Testis (tissue), 3 donors: ENCODE data around the gene RASL10B. TPM values are rescaled to one million over a fixed set of nuclear protein-coding genes. Genes with fewer than 3 reads are reported as not detected.

Experiments used
- DNase-seq: peaks from one replicate; pipeline ENCODE4 v3.0.0-alpha.2; 2019
- H3K27ac ChIP-seq, 2 donors: fragments of 200-600 bp; sonication (generic); one replicate each; pipeline ENCODE4 v1.5.1; 2019
- H3K27me3 ChIP-seq: fragments of 200-600 bp; sonication (generic); one replicate; pipeline ENCODE4 v1.5.1; 2019
- H3K36me3 ChIP-seq: fragments of 200-600 bp; sonication (generic); one replicate; pipeline ENCODE4 v1.5.1; 2017; ENCODE audit warnings: low read depth; ENCODE audit errors: missing control alignments
- H3K4me1 ChIP-seq: fragments of 200-600 bp; sonication (generic); one replicate; pipeline ENCODE4 v1.5.1; 2019
- H3K4me3 ChIP-seq, 2 donors: fragments of 200-600 bp; sonication (generic); one replicate each; pipeline ENCODE4 v1.5.1; 2017 to 2019
- H3K9me3 ChIP-seq: fragments of 200-600 bp; sonication (generic); one replicate; pipeline ENCODE4 v1.5.1; 2017
- CTCF ChIP-seq, 3 experiments: fragments of 450-650 bp in 2 of 3; fragments of 200-600 bp in 1 of 3; sonication (generic) in 1 of 3; IDR thresholded peaks; one replicate each; pipeline ENCODE4 v1.5.1; 2016 to 2019; ENCODE audit warnings: antibody characterized with exemption in 3 of 3, mild to moderate bottlenecking in 2 of 3, moderate library complexity in 1 of 3
- POLR2A ChIP-seq: fragments of 450-650 bp; IDR thresholded peaks from one replicate; pipeline ENCODE4 v1.6.1; 2017; ENCODE audit warnings: antibody characterized with exemption, mild to moderate bottlenecking, moderate library complexity
- WGBS, 2 donors: methylation state at CpG; one replicate each; pipeline ENCODE4 v1.1.5; 2018; 5-methylcytosine and 5-hydroxymethylcytosine counted together
- intact Hi-C: fragments of 100-400 bp; cut with DNase I; formaldehyde crosslinking; loops from one replicate; pipeline ENCODE4 v1.15.1; 2023; ENCODE audit warnings: low total_unique reads
- polyA plus RNA-seq: library from polyadenylated mRNA; stranded (reverse); fragments of 350-450 nt; fragmentation: Illumina TruSeq; extraction: RNeasy Lipid Tissue Mini Kit (QIAGEN cat#74804); gene quantifications from one replicate; pipeline ENCODE4 v1.2.3, GENCODE V29; 2014; ENCODE audit warnings: low read depth, low replicate concordance; ENCODE audit not compliant: insufficient read depth
- total RNA-seq, 2 donors: library from RNA; depleted of rRNA; stranded (reverse); fragments of >200 nt; gene quantifications; one replicate each; pipeline ENCODE4 v1.2.3, GENCODE V29; 2016

Gene RASL10B
- total and polyA plus RNA-seq, 3 donors from 2014 or later: 2.5 to 4.8 (median 3.8) TPM

GRCh38 chr17:35725802-35726126 lies 5.7 kb upstream of the RASL10B start:
- no peak for TF ChIP-seq CTCF (IDR thresholded peaks at IDR 0.05)
- no peak for TF ChIP-seq POLR2A
- Histone ChIP-seq H3K27me3 (no peaks in the 10 kb centered on the region), H3K4me1 (peaks cover under 1% of the 10 kb centered on the region), H3K4me3 (no peak overlapping the region), H3K27ac (no peak overlapping the region), H3K9me3 (no peaks in the 10 kb centered on the region), H3K36me3 (no peaks in the 10 kb centered on the region)
- 81 to 91% methylated on average over 2 of the region's 2 CpGs for WGBS, 2 donors
- DNase-seq: no peak
- intact Hi-C loops: no loop called here

- WGBS, 2 donors: 50 to 78% methylated on average over 6 of the region's 6 CpGs
- TF ChIP-seq POLR2A: no peak
- TF ChIP-seq CTCF (IDR thresholded peaks at IDR 0.05): no peak
- Histone ChIP-seq H3K9me3 (no peaks in the 10 kb centered on the region), H3K27ac (no peak overlapping the region), H3K4me1 (peaks cover 6% of the 10 kb centered on the region), H3K27me3 (no peaks in the 10 kb centered on the region), H3K36me3 (no peaks in the 10 kb centered on the region), H3K4me3 (no peak overlapping the region)
- no peak for DNase-seq
- intact Hi-C loops: no loop called here
These were observed 5.1 kb upstream of the RASL10B start for GRCh38 chr17:35726127-35726952.

GRCh38 chr17:35726953-35727460 lies 4.4 kb upstream of the RASL10B start:
- Histone ChIP-seq H3K27me3 (no peaks in the 10 kb centered on the region), H3K9me3 (no peaks in the 10 kb centered on the region), H3K27ac (no peak overlapping the region), H3K4me1 (peaks cover 6% of the 10 kb centered on the region), H3K4me3 (no peak overlapping the region), H3K36me3 (no peaks in the 10 kb centered on the region)
- TF ChIP-seq CTCF (IDR thresholded peaks at IDR 0.05): no peak
- no peak for DNase-seq
- intact Hi-C loops: no loop called here
- WGBS, 2 donors: 81 to 82% methylated on average over 5 of the region's 5 CpGs

GRCh38 chr17:35727635-35728034 lies 3.8 kb upstream of the RASL10B start:
- Histone ChIP-seq H3K4me3 (no peak overlapping the region), H3K27me3 (no peaks in the 10 kb centered on the region), H3K36me3 (no peaks in the 10 kb centered on the region), H3K9me3 (no peaks in the 10 kb centered on the region), H3K4me1 (peaks cover 6% of the 10 kb centered on the region), H3K27ac (no peak overlapping the region)
- intact Hi-C loops: no loop called here
- no peak for TF ChIP-seq CTCF (IDR thresholded peaks at IDR 0.05)
- TF ChIP-seq POLR2A: no peak
- WGBS, 2 donors: 83 to 93% methylated on average over 5 of the region's 5 CpGs
- DNase-seq: no peak

GRCh38 chr17:35728551-35728950 lies 2.9 kb upstream of the RASL10B start:
- 84 to 96% methylated on average over 3 of the region's 3 CpGs for WGBS, 2 donors
- Histone ChIP-seq H3K27me3 (no peaks in the 10 kb centered on the region), H3K27ac (no peak overlapping the region), H3K4me3 (no peak overlapping the region), H3K36me3 (no peaks in the 10 kb centered on the region), H3K4me1 (peaks cover 6% of the 10 kb centered on the region), H3K9me3 (no peaks in the 10 kb centered on the region)
- TF ChIP-seq POLR2A (no peak), CTCF (IDR thresholded peaks at IDR 0.05) (no peak)
- intact Hi-C loops: no loop called here
- DNase-seq: no peak
